Right lobe of liver (tissue), 4 donors: ENCODE measurements around the gene FAM78B.

Experiments used
- CTCF ChIP-seq, 4 donors: fragments of 200-600 bp in 3 of 4; fragments of 450-650 bp in 1 of 4; IDR thresholded peaks; one replicate each; pipeline versions ENCODE4 v1.5.1 to v1.8.0; 2016 to 2022; ENCODE audit warnings: antibody characterized with exemption in 4 of 4, mild to moderate bottlenecking in 2 of 4
- POLR2A ChIP-seq: fragments of 450-650 bp; IDR thresholded peaks from one replicate; pipeline ENCODE4 v1.6.1; 2017; ENCODE audit warnings: antibody characterized with exemption, mild to moderate bottlenecking
- donor health status: DM: no; HTN: no; CAD: no.
- donor health status: DM: no; HTN: no; CAD: no.
- donor health status: DM: no; HTN: yes; CAD: no.

- TF ChIP-seq POLR2A (no peak), CTCF (IDR thresholded peaks at IDR 0.05) (no peak)
Measured at GRCh38 chr1:166073489-166073888, 93.3 kb downstream of the FAM78B start.
